Measurements from ENCODE around the gene CHD1.

DNA sequence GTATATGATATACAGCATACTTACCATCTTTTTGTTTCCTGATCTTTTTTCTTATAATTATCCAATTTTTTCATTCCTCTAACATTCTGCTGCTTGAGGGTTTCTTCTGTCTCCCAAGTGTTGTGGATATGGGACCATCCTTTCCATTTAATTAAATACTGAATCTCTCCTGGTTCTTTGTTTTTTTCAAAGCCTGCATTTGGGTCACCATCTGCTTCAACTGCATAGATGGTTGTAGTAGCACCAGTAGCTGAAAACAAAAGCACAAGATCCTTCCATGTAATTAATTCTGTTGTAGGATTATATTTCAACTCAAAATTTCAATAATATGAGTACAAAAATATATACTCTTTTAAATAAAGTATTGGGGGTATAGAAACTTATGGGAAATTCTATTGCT is 29.4 kb downstream of the CHD1 start:
- no peak for TF ChIP-seq TAF1 (IDR thresholded peaks at IDR 0.05; ENCODE audit: low read depth, low read length)
- TF ChIP-seq POLR2A (IDR thresholded peaks at IDR 0.05; ENCODE audit: low read depth, low read length) = no peak

Data from GM12891 (cell line).